Activated CD4-positive, alpha-beta T cell treated with anti-CD3 and anti-CD28 coated beads, Interleukin-2, amount 50 U/mL, for 1 hour (primary cell): Measurements from ENCODE around the gene ULK1.
A peak's percentile ranks its signal among the peaks of the same experiment; 100 is the strongest.

Source experiments
- DNase-seq: peaks from one replicate; pipeline ENCODE4 v3.0.0-alpha.2; 2020

Gene ULK1

DNA sequence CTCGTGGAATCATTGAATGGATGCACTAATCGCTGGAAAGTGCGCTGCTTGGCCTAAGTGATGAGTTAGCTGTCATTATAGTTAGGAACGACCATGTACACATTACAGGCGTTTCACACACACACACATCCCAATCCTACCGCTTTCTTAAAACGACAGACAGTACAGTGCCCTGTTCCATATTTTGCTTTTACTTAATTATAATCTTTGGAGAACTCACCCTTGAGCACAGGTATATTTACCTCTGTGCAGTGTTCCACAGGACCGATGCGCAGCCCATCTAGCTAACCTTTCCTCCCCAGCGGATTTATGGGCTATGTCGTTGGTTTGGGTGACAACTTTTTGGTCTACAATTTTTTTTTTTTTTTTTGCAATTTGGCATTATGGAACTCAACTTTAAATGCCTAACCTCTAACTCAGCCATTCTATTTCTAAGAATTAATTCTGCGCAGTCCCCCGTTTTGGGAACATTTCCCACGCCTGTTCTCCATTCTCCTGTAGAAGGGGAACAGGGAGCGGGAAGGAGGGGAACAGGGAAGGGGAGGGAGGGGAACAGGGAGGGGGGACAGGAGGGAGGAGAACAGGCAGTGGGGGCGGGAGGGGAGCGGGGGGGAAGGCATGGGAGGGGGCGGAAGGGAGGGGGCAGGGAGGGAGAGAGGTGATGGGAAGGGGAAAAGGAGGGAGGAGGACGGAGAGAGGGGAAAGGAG, 663 bp upstream of the ULK1 start:
- DNase-seq = no peak

DNA sequence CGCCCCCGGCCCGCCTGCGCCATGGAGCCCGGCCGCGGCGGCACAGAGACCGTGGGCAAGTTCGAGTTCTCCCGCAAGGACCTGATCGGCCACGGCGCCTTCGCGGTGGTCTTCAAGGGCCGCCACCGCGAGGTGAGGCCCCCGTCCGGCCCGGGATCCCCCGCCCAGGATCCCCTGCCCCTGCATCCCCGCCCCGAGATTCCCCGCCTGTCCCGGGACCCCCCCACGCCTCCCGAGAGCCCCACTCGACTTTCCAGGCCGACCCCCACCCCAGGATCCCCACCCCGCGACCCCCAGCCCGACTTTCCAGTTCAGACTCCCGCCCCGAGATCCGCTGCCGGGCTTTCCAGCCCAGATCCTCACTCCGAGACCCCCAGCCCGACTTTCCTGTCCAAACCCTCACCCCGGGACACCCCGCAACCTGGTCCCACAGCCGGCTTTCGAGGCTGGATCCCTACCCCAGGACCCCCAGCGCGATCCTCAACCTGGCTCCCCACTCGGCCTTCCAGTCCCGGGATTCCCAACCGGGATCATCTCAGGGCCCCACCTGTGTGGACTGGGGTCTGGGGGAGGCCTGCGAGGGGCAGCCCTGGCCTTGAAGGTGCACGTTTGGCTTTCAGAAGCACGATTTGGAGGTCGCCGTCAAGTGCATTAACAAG, 688 bp downstream of the ULK1 start:
- DNase-seq = no peak

DNA sequence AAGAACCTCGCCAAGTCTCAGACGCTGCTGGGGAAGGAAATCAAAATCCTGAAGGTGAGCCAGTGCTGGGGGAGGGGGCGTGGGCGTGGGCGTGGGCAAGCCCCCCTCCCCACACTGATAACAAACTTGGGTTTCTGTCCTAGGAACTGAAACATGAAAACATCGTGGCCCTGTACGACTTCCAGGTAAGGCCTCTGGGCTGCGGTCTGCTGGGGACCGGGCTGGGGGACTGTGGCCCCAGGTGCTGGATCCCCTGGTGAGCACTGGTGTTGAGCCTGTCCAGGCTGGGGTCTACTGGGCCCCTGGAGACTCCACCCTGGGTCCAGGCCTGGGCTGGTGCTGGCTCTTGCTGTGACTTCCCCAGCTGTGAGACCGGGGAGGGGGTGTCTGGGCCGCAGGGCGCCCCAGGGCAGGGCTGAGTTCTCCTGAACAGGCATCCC, 1.2 kb downstream of the ULK1 start:
- no peak for DNase-seq

DNA sequence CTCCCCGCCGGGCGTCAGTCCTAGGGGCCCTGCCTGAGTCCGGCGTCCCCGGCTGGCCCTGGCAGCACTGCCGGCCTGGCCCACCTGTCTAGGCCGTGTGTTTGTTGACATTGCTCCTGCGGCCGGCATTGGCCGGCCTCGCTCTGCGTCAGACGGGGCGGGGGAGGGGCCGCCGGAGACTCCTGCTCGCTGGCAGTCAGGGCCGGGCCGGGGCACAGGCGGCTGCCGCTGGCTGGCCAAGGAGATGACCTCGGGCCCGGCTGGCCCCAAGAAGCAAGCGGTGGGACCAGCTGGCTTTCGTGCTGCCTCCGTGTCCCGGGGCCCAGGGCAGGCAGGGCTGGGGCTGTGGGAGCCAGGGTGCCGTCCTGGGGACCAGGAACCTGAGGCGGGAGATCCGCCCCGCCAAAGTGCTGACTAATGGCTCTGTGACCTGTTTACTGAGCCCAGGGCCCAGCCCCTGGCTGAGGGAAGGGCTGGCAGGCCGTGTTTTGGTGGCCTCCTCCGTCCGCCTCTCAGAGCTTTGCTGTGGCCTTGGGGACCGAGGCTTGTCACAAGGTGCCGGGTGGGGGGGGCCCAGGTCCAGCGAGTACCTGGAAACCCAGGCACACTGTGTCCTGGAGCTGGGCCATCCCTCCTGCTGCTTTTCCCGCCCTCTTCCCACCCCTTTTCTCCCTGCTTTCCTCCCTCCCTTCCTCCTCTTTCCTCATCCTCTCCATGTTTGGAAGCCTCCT, 1.8 kb downstream of the ULK1 start:
- peak; percentile 59 for DNase-seq

DNA sequence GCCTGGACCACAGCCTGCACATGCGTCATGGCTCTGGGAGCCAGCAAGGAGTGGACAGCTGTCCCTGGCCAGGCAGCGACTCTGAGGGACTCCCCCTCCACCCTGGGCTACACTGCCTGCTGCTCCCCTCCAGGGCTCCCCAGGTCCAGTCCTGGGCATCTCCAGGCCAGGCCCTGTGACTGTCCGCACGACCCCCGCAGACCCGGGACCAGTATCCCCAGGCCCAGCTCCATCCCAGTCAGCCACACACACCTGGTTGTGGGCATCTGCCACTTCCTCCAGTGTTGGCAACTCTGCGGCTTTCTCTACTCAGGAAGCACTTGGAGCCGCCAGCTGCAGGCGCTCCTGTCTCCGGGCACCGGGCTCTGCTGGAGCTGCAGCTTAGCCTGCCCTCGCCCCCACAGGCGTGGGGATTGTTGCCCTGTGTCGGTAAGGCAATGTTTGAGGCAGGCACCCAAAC, 2.4 kb downstream of the ULK1 start:
- DNase-seq = no peak

DNA sequence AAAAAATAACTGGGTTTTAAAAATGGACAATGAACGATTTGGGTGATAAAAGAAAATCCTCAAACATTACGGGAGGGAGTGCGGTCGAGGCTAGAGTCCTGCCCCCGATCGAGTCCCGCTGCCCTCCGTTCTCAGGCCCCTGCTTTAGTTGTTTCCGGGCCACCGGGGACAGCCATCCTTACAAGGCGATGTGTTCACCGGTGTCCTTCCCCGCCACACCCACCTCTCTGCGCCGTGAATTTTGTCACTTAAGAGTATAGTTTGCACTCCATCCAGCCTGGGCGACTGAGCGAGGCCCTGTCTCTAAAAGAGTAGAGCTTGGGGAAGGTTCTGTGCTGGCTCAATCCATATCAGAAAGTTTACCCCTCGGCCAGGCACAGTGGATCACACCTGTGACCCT, 2.9 kb downstream of the ULK1 start:
- DNase-seq = no peak

DNA sequence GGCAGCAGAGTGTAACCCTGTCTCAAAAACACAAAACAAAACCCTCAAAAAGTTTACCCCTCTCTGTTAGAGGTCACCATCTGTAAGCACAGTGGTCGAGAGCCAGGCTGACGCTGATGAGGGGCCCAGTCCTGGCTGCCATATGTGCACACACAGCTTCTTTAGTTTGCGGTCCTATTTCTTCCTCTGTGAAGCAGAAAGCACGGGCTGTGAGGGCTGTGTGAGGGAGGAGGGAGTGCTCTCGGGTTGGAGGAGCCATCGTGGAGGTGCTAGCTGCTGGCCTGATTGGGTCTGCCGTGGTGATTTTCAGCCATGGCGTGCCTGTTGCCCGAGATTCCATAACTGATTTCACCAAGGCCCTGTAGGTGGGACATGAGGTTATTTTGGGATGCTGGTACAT, 3.5 kb downstream of the ULK1 start:
- DNase-seq = no peak

DNA sequence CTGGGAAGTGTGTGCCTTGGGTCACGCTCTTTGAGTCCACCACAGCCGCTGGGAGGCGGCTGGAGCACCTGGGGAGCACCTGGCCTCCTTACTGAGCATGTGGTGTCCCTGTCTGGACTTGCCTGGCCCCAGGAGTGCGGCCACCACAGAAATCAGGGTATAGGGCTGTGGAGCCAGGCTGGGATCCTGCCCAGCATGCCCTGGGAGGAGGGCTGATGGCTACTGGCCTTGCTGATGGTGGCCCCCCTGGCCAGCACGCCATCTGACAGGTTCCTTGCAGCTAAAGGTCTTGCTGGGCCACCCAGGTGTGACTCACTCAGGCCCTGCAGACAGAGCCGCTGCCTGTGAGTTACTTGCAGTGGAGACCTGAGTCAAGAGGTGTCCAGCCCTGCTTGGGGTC, 6.0 kb downstream of the ULK1 start:
- no peak for DNase-seq

DNA sequence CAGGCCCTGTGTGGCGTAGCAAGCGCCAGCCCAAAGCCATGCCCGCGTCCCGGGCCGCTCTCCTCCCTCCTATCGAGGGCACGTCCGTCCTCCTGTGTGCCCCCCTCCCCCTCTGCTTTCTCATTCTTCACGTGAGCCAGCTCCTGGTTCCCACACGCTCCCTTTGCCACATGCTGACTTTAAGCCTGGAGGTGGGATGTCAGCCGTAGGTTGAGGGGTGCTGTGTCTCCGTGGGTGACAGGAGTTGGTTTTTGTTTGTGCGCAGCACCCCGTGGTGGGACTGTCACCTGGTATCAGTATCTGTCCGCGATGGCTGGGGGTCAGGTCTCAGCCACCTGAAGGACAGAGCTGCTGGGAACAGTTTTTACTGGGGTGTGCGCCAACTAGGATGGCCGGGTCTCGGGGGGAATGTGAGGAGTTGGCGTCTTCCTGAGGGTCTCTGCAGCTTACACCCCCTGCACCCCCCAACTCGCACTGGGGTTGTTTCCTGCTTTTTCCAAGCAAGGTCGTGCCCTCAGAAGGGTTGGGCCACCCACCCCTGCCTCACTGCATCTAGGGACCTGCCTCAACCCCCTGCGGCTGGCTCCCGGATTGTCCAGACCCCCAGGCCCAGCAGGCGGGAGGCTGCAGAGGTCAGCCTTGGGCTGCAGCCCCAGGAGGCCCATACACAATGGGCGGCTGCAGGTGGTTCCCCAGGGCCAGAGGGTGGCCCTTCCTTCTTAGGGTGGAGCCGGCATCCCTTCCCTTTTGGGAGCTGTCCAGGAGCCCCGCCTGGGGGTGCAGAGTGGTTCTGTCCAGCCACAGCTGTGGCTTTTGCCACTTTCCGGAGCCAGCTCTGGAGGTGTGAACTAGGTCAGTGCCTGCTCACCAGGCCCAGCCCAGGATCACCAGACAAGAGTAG, 7.3 kb downstream of the ULK1 start:
- DNase-seq = no peak

DNA sequence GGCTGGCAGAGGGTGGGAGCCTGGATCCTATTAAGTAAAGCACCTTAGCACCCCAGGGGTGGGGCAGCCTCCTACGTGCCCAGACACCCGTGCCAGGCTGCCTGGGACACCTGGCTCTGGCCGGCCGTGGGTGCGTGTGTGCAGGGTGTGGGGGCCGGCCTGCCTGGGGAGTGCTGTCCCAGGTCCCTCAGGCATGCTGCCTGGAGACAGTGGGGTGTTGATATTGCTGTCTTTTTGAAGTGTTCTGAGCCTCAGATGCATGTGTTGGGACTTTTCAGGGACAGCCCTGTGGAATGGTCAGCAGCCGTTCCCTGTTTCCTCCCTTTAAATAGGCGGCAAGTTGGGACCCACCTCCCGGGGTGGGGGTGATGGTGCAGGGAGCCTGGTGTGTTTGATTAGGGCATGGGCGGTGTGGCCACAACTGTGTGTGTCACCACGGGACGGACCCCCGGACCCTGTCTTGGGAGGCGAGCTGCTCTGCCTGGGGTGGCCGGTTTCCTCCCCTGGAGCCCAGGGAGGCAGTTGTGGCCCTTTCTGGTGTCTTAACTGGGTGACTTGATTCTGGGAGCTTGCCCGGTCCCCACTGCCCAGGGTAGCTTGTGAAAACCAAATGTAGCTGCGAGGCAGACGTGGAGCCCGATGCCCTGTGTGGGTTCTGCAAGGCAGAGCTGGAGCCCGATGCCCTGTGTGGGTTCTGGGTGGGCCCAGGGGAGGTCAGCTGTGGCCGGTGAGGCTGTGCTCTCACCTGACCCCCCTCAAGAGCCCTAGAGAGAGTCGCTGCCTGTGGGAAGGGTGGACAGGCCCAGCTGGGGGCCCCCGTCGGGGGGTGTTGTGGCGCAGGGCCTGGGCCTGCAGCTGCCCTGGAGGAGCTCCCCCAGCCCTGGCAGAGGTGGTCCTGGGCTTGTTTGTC, 8.2 kb downstream of the ULK1 start:
- DNase-seq = no peak

DNA sequence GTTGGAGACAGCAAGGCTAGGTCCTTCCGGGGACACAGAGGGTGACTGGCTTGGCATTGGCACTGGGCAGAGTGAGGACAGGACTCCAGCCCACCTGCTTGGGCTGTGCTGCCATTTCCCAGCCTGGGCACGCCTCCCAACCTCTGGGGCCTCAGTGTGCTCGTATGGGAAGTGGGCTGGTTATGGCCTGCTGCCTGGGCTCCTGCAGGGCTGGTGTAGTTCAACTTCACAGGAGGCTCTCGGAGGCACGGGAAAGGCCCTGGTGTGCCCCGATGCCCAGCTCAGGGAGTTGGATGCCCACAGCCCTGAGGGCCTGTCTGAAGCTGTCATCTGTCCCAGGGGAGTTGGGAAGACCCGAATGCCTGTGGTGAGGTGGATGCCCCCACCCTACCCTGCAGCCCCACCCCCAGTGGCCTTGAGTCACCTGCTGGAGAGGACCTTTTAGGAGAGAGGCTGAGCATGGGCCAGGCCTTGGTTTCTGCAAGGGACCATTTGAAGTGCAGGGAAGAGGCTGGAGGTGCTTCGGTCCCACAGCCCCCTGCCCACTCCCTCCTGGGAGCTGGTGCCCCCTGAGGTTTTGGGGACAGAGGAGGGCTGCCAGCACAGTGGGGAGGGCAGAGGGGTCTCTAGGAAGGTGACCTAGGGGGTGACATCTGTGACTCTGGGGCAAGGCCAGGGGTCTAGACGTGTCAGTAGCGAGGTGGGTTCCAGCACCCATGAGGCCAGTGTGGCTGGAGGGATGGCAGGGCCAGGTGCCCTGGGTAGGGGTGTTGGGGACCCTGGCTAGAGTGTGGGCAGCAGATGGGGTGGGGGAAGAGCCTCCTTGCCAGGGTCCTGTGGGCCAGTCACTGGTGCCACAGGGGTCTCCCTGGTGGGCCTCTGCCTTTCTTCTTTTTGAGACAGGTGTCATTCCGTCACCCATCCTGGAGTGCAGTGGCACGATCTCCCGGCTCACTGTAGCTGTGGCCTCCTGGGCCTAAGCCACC, 9.1 kb downstream of the ULK1 start:
- no peak for DNase-seq

DNA sequence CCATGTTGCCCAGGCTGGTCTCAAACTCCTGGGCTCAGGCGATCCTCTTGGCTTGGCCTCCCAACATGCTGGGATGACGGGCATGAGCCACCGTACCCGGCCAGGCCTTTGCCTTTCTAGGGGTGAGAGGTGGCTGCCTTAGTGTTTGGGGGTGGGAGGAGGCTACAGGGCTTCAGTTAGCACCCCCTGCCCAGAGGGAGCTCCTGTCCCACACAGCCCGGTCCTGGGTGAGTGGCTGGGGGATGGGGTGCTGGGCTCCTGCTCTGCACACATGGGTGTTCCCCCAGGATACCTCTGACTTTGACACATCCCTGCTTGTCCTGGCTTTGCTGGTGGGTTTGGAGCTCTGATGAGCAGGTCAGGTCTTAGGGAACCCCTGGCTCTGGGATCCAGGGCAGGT, 9.9 kb downstream of the ULK1 start:
- no peak for DNase-seq

DNA sequence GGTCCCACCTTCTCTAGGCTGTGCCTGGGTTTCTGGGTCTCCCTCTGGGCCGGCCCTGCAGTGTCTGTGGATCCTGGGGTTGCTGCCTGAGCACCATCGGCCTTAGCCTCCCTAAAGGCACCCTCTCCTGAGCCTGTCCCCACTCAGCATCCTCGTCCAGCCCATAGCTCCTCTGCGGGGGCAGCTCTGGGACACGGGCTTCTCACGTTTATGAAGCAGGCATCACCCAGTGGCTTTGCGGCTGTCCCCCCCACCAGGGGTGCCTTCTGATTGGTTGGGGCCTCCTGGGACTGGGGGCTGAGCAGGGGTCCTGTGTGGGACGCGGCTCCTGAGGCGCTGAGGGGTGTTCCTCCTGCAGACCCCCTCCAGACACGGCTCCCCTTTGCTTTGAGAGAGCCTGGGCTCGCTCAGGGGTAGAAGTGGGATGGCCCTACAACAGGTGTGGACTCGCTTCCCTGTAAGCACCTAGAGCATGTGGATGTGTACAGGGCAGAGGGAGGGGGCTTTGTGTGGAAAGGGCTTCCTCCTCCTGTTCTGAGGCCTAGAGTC, 10.7 kb downstream of the ULK1 start:
- no peak for DNase-seq

DNA sequence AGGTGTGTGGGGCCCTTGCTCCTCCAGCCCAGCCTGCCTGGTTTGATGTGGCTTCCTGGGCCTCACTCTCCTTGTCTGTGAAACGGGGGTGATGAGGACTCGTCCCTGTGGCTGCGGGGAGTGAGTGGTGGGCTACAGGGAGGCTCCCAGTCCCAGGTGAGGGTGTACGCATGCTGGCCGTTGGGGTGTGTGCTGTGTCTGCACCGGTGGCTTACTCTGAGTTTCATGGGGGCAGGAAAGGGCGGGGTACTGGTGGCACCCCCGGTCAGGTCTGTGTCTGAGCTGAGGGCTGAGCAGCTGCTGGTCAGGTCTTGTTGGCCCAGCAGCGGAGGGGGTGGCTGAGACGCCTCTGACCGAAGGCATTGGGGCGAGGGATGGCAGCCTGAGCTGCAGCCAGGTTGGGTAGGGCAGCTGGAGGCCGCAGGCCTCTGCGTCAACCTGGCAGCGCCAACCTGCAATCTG, 11.2 kb downstream of the ULK1 start:
- no peak for DNase-seq

DNA sequence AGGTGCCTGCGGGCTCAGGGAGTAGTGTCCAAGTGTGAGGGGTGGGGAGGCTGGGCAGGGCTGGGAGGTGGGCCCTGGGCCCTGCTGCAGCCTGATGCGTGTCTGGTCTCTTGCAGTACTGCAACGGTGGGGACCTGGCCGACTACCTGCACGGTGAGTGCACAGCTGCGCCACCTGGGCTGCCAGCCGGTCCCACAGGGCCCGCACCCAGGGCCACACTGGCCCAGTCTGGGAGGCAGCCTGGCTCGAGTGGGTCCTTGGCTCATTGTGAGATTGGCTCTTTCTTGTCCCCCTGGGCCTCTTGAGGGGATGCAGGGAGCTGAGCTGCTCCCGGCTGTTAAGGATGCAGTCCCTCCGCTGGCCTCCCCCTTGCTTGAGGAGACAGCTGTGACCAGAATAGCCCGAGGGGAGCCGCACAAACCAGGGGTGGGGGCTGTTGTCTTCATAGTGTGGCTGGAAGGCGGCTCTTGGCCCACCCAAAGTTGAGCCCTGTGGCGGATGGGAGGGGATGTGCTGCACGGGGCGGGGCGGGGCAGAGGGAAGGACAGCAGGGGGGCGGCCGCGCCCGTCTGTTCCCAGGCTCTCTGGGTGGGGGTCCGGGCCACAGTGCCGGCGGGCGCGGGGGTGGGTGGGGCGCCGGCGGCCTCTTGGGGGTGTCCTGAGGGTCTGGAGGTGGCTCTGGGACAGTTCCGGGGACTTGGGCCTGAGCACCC, 13.1 kb downstream of the ULK1 start:
- no peak for DNase-seq

DNA sequence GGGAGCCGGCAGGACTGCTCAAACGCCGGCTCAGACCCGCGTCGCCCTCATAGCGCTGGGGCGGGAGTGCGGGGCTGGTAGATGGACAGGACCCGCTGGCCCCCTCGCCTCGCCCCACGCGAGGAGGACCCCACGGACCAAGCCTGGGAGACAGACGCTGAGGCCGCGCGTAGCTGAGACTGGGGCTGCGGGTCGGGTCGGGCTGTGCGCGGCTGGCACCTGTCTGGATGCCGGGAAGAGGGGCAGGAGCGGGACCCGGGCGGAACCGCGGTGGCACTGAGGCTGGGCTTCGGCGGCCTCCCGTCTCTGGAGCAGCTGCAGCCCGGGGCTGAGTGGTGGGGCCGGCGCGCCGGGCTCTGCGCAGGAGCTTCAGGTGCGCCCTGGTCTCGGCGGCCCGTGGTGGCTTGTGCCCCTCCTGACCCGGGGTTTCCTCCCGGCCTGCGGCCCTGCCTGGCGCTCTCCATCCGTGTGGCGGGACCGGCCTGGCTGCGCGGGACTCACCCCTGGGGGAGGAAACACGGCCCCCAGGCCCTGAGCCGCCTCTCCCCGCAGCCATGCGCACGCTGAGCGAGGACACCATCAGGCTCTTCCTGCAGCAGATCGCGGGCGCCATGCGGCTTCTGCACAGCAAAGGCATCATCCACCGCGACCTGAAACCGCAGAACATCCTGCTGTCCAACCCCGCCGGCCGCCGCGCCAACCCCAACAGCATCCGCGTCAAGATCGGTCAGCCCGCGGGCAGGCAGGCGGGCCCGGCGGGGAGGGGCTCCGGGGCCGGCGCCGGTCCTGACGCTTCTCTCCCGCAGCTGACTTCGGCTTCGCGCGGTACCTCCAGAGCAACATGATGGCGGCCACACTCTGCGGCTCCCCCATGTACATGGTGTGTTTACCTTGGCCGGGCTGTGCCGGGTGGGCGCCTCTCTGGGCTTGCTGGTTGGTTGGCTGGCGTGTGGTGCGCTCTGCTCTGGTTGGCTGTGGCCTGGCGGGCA, 14.0 kb downstream of the ULK1 start:
- DNase-seq = no peak

DNA sequence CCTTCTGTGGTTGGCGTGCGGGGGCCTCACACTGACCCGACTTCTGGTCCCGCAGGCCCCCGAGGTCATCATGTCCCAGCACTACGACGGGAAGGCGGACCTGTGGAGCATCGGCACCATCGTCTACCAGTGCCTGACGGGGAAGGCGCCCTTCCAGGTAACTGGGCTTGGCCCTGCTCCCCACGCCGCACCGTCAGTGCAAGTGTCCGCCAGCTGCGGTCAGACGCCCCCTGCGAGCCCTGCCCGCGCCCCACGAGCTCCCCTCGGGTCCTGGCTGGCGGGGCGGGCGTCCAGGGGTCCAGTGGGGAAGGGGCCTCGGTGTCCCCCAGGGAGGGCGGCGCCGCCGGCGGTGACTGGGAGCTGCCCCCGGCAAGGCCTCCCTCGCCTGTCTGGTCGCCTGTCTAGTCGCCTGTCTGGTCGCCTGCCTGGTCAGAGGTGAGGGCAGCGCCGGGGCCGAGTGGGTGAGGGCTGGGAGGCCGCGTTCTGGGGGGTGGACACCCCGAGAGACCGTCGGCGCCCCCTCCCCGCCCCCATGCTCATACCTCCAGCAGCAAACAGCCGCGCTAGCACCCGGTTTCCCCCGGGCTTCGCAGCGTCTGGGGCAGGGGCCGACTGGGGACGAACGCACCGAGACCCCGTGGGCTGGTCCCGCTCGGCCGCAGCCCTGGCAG, 14.8 kb downstream of the ULK1 start:
- DNase-seq = no peak
